Activated CD4-positive, alpha-beta T cell treated with anti-CD3 and anti-CD28 coated beads for 36 hours (primary cell): ENCODE results near the gene C6orf163. TPM values are rescaled to one million over a fixed set of nuclear protein-coding genes. Genes with fewer than 3 reads are reported as not detected.
"Not testable (repeated sequence)": the region's sequence is repeated elsewhere in the genome, so short reads cannot be mapped to it uniquely, and the experiment has no call there.

Experiments
- ATAC-seq: fragments of 200-7000 bp; cut with Tn5 transposase; one replicate; pipeline ENCODE4 v1.10.0; 2021; ENCODE audit warnings: mild to moderate bottlenecking, moderate library complexity
- CTCF ChIA-PET: fragments of 350-600 bp; sonication (Branson Sonifier 250); formaldehyde crosslinking; loops from one replicate; lab custom pipeline; 2021; ENCODE audit warnings: antibody characterized with exemption; lab: Charles Lee
- POLR2A ChIA-PET: fragments of 350-600 bp; sonication (Branson Sonifier 250); formaldehyde crosslinking; loops from one replicate; lab custom pipeline; 2021; ENCODE audit warnings: antibody characterized with exemption, inconsistent platforms; lab: Charles Lee
- DNase-seq: peaks from one replicate; pipeline ENCODE4 v3.0.0-alpha.2; 2020
- H3K27ac Mint-ChIP-seq: one replicate; pipeline ENCODE4 v1.8.0; 2021; ENCODE audit warnings: mixed read lengths
- H3K27me3 Mint-ChIP-seq: one replicate; pipeline ENCODE4 v1.8.0; 2021; ENCODE audit warnings: mixed read lengths
- H3K36me3 Mint-ChIP-seq: one replicate; pipeline ENCODE4 v1.8.0; 2021; ENCODE audit warnings: low read depth, mixed read lengths
- H3K4me1 Mint-ChIP-seq: one replicate; pipeline ENCODE4 v1.8.0; 2021; ENCODE audit warnings: mixed read lengths
- H3K4me3 Mint-ChIP-seq: one replicate; pipeline ENCODE4 v1.8.0; 2021; ENCODE audit warnings: mild to moderate bottlenecking, moderate library complexity, mixed read lengths
- H3K9me3 Mint-ChIP-seq: one replicate; pipeline ENCODE4 v1.8.0; 2021; ENCODE audit warnings: low read depth, mixed read lengths
- intact Hi-C, 2 experiments: fragments of 100-400 bp; cut with DNase I in 1 of 2; cut with micrococcal nuclease in 1 of 2; formaldehyde crosslinking; loops; one replicate each; pipeline versions ENCODE4 v1.14.2 to v1.15.1; 2022 to 2024; cut with DNase I, micrococcal nuclease
- total RNA-seq, 2 experiments: library from RNA; stranded (reverse); gene quantifications; one replicate each; pipeline ENCODE4 v1.2.3, GENCODE V29; 2021

Gene C6orf163
- 1 to 10 TPM; 1.2 to 1.5 TPM for total RNA-seq

- Mint-ChIP-seq H3K4me3 (no peak within 1 kb of the TSS), H3K9me3 (no peaks in the 10 kb centered on the region), H3K27me3 (no peaks in the 10 kb centered on the region), H3K27ac (no peak within 1 kb of the TSS), H3K4me1 (no peaks in the 10 kb centered on the region), H3K36me3 (peaks cover 2% of the 10 kb centered on the region)
- ChIA-PET POLR2A (no interaction called here), CTCF (interaction anchor here (0.7 kb wide), 1 partner anchor 9 kb away, joined by 3 read pairs; no protein-coding TSS in a partner anchor)
- intact Hi-C loops: no loop called here
- no peak for ATAC-seq
- no peak for DNase-seq
These were observed at the start of gene C6orf163 for GRCh38 chr6:87344731-87345130. C6orf163 (plus strand) TSS chr6:87344813; CDS start chr6:87345100, 287 bp downstream.

- intact Hi-C loops: no loop called here
- H3K27me3 Mint-ChIP-seq: peaks cover 28% of the 10 kb centered on the region
- H3K9me3 Mint-ChIP-seq: no peaks in the 10 kb centered on the region
- DNase-seq: no peak
- H3K27ac Mint-ChIP-seq: no peak overlapping the region
- H3K36me3 Mint-ChIP-seq: no peaks in the 10 kb centered on the region
- POLR2A ChIA-PET: no interaction called here
- ATAC-seq: no peak
- CTCF ChIA-PET: no interaction called here
- no peaks in the 10 kb centered on the region for H3K4me1 Mint-ChIP-seq
- no peak overlapping the region for H3K4me3 Mint-ChIP-seq
These were observed 47.5 kb upstream of the C6orf163 start for GRCh38 chr6:87297119-87297518.

- CTCF ChIA-PET: not testable (repeated sequence)
These were observed 43.3 kb upstream of the C6orf163 start for GRCh38 chr6:87301277-87301676.

GRCh38 chr6:87308970-87309369, 35.6 kb upstream of the C6orf163 start:
- peaks cover 9% of the 10 kb centered on the region for H3K27me3 Mint-ChIP-seq
- H3K4me3 Mint-ChIP-seq: no peak overlapping the region
- no peaks in the 10 kb centered on the region for H3K36me3 Mint-ChIP-seq
- intact Hi-C loops: no loop called here
- POLR2A ChIA-PET: no interaction called here
- DNase-seq: no peak
- H3K27ac Mint-ChIP-seq: no peak overlapping the region
- no peaks in the 10 kb centered on the region for H3K4me1 Mint-ChIP-seq
- CTCF ChIA-PET: no interaction called here
- no peak for ATAC-seq
- H3K9me3 Mint-ChIP-seq: no peaks in the 10 kb centered on the region

More at GRCh38 chr6:87301277-87301676, 43.3 kb upstream of the C6orf163 start:
- intact Hi-C loops, H3K9me3 Mint-ChIP-seq, H3K4me3 Mint-ChIP-seq, ATAC-seq, H3K27ac Mint-ChIP-seq, DNase-seq, H3K36me3 Mint-ChIP-seq, POLR2A ChIA-PET, H3K4me1 Mint-ChIP-seq: not testable (repeated sequence)
- H3K27me3 Mint-ChIP-seq: peaks cover 31% of the 10 kb centered on the region

GRCh38 chr6:87312860-87313259, 31.8 kb upstream of the C6orf163 start:
- Mint-ChIP-seq H3K27ac (no peak overlapping the region), H3K4me3 (no peak overlapping the region), H3K4me1 (no peaks in the 10 kb centered on the region), H3K36me3 (no peaks in the 10 kb centered on the region), H3K9me3 (no peaks in the 10 kb centered on the region), H3K27me3 (peaks cover 13% of the 10 kb centered on the region)
- CTCF ChIA-PET: interaction anchor here (0.7 kb wide), 1 partner anchor 37 kb away, joined by 3 read pairs; no protein-coding TSS in a partner anchor
- ATAC-seq: no peak
- intact Hi-C loops: no loop called here
- DNase-seq: no peak
- POLR2A ChIA-PET: no interaction called here

- DNase-seq: no peak
- CTCF ChIA-PET: interaction anchor here (0.6 kb wide), 1 partner anchor 81 kb away, joined by 3 read pairs; no protein-coding TSS in a partner anchor
- POLR2A ChIA-PET: no interaction called here
These were observed 29.5 kb upstream of the C6orf163 start for GRCh38 chr6:87315071-87315470.

GRCh38 chr6:87319271-87319987, 25.2 kb upstream of the C6orf163 start:
- intact Hi-C loops: no loop called here
- H3K4me3 Mint-ChIP-seq: no peak overlapping the region
- CTCF ChIA-PET: no interaction called here
- no peaks in the 10 kb centered on the region for H3K36me3 Mint-ChIP-seq
- H3K27me3 Mint-ChIP-seq: peaks cover 6% of the 10 kb centered on the region
- H3K27ac Mint-ChIP-seq: no peak overlapping the region
- peaks cover 14% of the 10 kb centered on the region for H3K4me1 Mint-ChIP-seq
- H3K9me3 Mint-ChIP-seq: no peaks in the 10 kb centered on the region
- DNase-seq (no peak), ATAC-seq (no peak)
- POLR2A ChIA-PET: no interaction called here

More at GRCh38 chr6:87315071-87315470, 29.5 kb upstream of the C6orf163 start:
- intact Hi-C loops: no loop called here
- H3K9me3 Mint-ChIP-seq: no peaks in the 10 kb centered on the region
- ATAC-seq: no peak
- no peaks in the 10 kb centered on the region for H3K4me1 Mint-ChIP-seq
- H3K27ac Mint-ChIP-seq: no peak overlapping the region
- H3K4me3 Mint-ChIP-seq: no peak overlapping the region
- peaks cover 13% of the 10 kb centered on the region for H3K27me3 Mint-ChIP-seq
- no peaks in the 10 kb centered on the region for H3K36me3 Mint-ChIP-seq

GRCh38 chr6:87322304-87323212, 22.1 kb upstream of the C6orf163 start, which contains the start of gene SMIM8:
SMIM8 (plus strand) TSS chr6:87322588; CDS start chr6:87337032, 14,444 bp downstream.
- H3K27ac Mint-ChIP-seq: peak within 1 kb of the TSS; percentile 94
- POLR2A ChIA-PET: no interaction called here
- H3K36me3 Mint-ChIP-seq: peaks cover 6% of the 10 kb centered on the region
- H3K27me3 Mint-ChIP-seq: no peaks in the 10 kb centered on the region
- CTCF ChIA-PET: interaction anchor here (0.6 to 1.6 kb wide), 6 partner anchors 9 to 244 kb away, joined by 3 to 6 read pairs (median 3); partner anchors contain the start of gene SLC35A1
- DNase-seq: peak; percentile 94
- H3K9me3 Mint-ChIP-seq: peaks cover 4% of the 10 kb centered on the region
- ATAC-seq: peak; percentile 100
- peak within 1 kb of the TSS; percentile 92 for H3K4me3 Mint-ChIP-seq
- intact Hi-C loops: loop anchor here (1.0 to 10.0 kb wide), 10 partner anchors 86 to 1642 kb away; partner anchors contain the start of genes AKIRIN2 (in 2 of the 2), ORC3 (in 2 of the 2), SLC35A1 (in 2 of the 2) and RNGTT (in 1 of the 2)
- peaks cover 16% of the 10 kb centered on the region for H3K4me1 Mint-ChIP-seq

- intact Hi-C loops: loop anchor here (2.0 to 10.0 kb wide), 5 partner anchors 85 to 1641 kb away; partner anchors contain the start of genes AKIRIN2 (in 1 of the 2), ORC3 (in 1 of the 2) and RNGTT (in 1 of the 2)
These were observed 20.7 kb upstream of the C6orf163 start for GRCh38 chr6:87323880-87324279.

GRCh38 chr6:87330961-87331360, 13.7 kb upstream of the C6orf163 start:
- ChIA-PET POLR2A (no interaction called here), CTCF (interaction anchor here (1.4 kb wide), 1 partner anchor 9 kb away, joined by 5 read pairs; the partner anchor contains the start of gene SMIM8)
- Mint-ChIP-seq H3K27ac (no peak overlapping the region), H3K9me3 (peaks cover 5% of the 10 kb centered on the region), H3K4me1 (peaks cover 16% of the 10 kb centered on the region), H3K36me3 (peaks cover 20% of the 10 kb centered on the region), H3K4me3 (no peak overlapping the region), H3K27me3 (no peaks in the 10 kb centered on the region)
- ATAC-seq (no peak), DNase-seq (no peak)
- intact Hi-C loops: no loop called here

More at GRCh38 chr6:87323880-87324279, 20.7 kb upstream of the C6orf163 start:
- CTCF ChIA-PET, DNase-seq, POLR2A ChIA-PET, ATAC-seq, H3K9me3 Mint-ChIP-seq, H3K36me3 Mint-ChIP-seq, H3K27me3 Mint-ChIP-seq, H3K27ac Mint-ChIP-seq: not testable (repeated sequence)
- Mint-ChIP-seq H3K4me3 (peak overlapping the region; percentile 92), H3K4me1 (peaks cover 16% of the 10 kb centered on the region)

GRCh38 chr6:87333033-87333432, 11.6 kb upstream of the C6orf163 start:
- H3K4me1 Mint-ChIP-seq: peaks cover 13% of the 10 kb centered on the region
- intact Hi-C loops: no loop called here
- no peak overlapping the region for H3K27ac Mint-ChIP-seq
- peaks cover 2% of the 10 kb centered on the region for H3K9me3 Mint-ChIP-seq
- no peak overlapping the region for H3K4me3 Mint-ChIP-seq
- H3K36me3 Mint-ChIP-seq: peaks cover 18% of the 10 kb centered on the region
- ATAC-seq (no peak), DNase-seq (no peak)
- H3K27me3 Mint-ChIP-seq: no peaks in the 10 kb centered on the region
- POLR2A ChIA-PET: no interaction called here
- CTCF ChIA-PET: no interaction called here
